DOHH2 (cell line): Measurements from ENCODE around the gene SPON1.

Source experiments
- CTCF ChIP-seq: fragments of 200-600 bp; sonication (generic); IDR thresholded peaks from one replicate; pipeline ENCODE4 v1.5.1; 2014; ENCODE audit warnings: antibody characterized with exemption, mild to moderate bottlenecking, low read depth, low read length; ENCODE audit not compliant: poor library complexity, severe bottlenecking
- EZH2phosphoT487 ChIP-seq: fragments of 200-600 bp; sonication (generic); IDR thresholded peaks from 2 replicates; pipeline ENCODE4 v1.6.1; 2017; ENCODE audit warnings: borderline replicate concordance, mild to moderate bottlenecking, antibody characterized with exemption, low read length, moderate library complexity, mixed read lengths

DNA sequence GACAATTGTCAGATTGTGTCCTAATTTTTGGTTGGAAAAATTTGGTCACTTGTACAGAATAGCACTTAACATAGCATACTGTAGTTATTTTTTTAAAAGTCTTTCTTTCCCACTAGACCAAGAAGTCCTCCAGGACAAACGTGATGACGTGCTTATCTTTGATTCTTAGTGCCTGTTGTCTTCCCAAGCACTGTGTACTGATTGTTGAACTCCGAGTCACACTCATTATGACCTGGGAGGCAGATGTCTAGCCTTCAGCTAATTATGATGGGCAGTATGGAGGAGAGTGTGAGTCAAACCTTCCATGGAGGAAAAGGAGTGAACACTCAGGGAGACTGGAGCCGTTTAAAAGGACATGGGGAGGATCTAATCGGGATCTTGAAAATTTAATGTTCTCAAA is 119.8 kb downstream of the SPON1 start:
- TF ChIP-seq CTCF (no peak), EZH2phosphoT487 (no peak)
